Thyroid gland (tissue), 4 donors: Measurements from ENCODE around the gene MAP1A.

ENCODE experiments used
- CTCF ChIP-seq, 6 experiments: fragments of 200-600 bp in 3 of 6; fragments of 450-650 bp in 3 of 6; sonication (generic) in 3 of 6; IDR thresholded peaks; one replicate each; pipeline ENCODE4 v1.5.1; 2016 to 2019; ENCODE audit warnings: antibody characterized with exemption in 6 of 6, mild to moderate bottlenecking in 2 of 6, inconsistent platforms in 1 of 6, moderate library complexity in 1 of 6
- POLR2A ChIP-seq, 2 donors: fragments of 450-650 bp; IDR thresholded peaks; one replicate each; pipeline ENCODE4 v1.6.1; 2017; ENCODE audit warnings: antibody characterized with exemption in 2 of 2, mild to moderate bottlenecking in 2 of 2, moderate library complexity in 1 of 2

GRCh38 chr15:43523646-43524045 lies 6.2 kb downstream of the MAP1A start:
- no peak for TF ChIP-seq CTCF (IDR thresholded peaks at IDR 0.05)
- TF ChIP-seq POLR2A (IDR thresholded peaks at IDR 0.05) = no peak
